IMR-90 (cell line): Measurements from ENCODE around the gene BTBD9. TPM values are rescaled to one million over a fixed set of nuclear protein-coding genes. Genes with fewer than 3 reads are reported as not detected.

Source experiments
- ATAC-seq: fragments of 200-7000 bp; cut with Tn5 transposase; 2 replicates; pipeline ENCODE4 v1.9.1; 2020; ENCODE audit warnings: low read depth, mild to moderate bottlenecking, moderate library complexity
- BruUV-seq: library from RNA; stranded (reverse); fragments of 400-500 nt; replicated peaks from 2 replicates; lab custom pipeline; 2021; lab: Mats Ljungman, UMichigan
- CTCF ChIA-PET: fragments of 300-600 bp; formaldehyde crosslinking; extraction: SDS; loops from one replicate; lab custom pipeline; 2021; ENCODE audit warnings: antibody characterized with exemption; lab: Yijun Ruan, JAX
- POLR2A ChIA-PET: fragments of 300-600 bp; sonication (Branson Sonifier 250); formaldehyde crosslinking; loops from one replicate; lab custom pipeline; 2022; ENCODE audit warnings: antibody characterized with exemption; ENCODE audit not compliant: unreplicated experiment; lab: Charles Lee
- DNase-seq: peaks from one replicate; pipeline ENCODE4 v3.0.0; 2013
- H2AFZ ChIP-seq: replicated peaks from 2 replicates; pipeline ENCODE3; 2013; ENCODE audit warnings: low read length, mild to moderate bottlenecking; ENCODE audit not compliant: poor library complexity
- H2AK5ac ChIP-seq: 2 replicates; pipeline ENCODE4 v1.6.1; 2013; ENCODE audit warnings: low read depth, low read length, inconsistent platforms
- H2AK9ac ChIP-seq: replicated peaks from 2 replicates; pipeline ENCODE3; 2013; ENCODE audit warnings: mild to moderate bottlenecking, low read depth, low read length, moderate library complexity; ENCODE audit not compliant: poor library complexity
- H2BK120ac ChIP-seq: 2 replicates; pipeline ENCODE4 v1.6.1; 2013; ENCODE audit warnings: low read depth, low read length, inconsistent platforms
- H2BK15ac ChIP-seq: 3 replicates; pipeline ENCODE4 v1.6.1; 2013; ENCODE audit warnings: low read depth, low read length, inconsistent platforms
- H2BK20ac ChIP-seq: 2 replicates; pipeline ENCODE4 v1.6.1; 2013; ENCODE audit warnings: low read depth, mild to moderate bottlenecking, inconsistent platforms, low read length, moderate library complexity
- H2BK5ac ChIP-seq: 2 replicates; pipeline ENCODE4 v1.6.1; 2013; ENCODE audit warnings: mild to moderate bottlenecking, low read depth, low read length, inconsistent platforms; ENCODE audit not compliant: poor library complexity, severe bottlenecking
- H3K14ac ChIP-seq: replicated peaks from 2 replicates; pipeline ENCODE4 v1.6.1; 2013; ENCODE audit warnings: low read depth, low read length, inconsistent platforms
- H3K18ac ChIP-seq: 2 replicates; pipeline ENCODE4 v1.6.1; 2013; ENCODE audit warnings: low read depth, low read length, control low read depth
- H3K23ac ChIP-seq: 2 replicates; pipeline ENCODE4 v1.6.1; 2013; ENCODE audit warnings: low read depth, low read length, inconsistent platforms
- H3K27ac ChIP-seq: 2 replicates; pipeline ENCODE4 v1.5.1; 2013; ENCODE audit warnings: mild to moderate bottlenecking, control low read depth, low read length; ENCODE audit not compliant: insufficient read depth
- H3K27me3 ChIP-seq: 2 replicates; pipeline ENCODE4 v1.6.1; 2013; ENCODE audit warnings: low read length; ENCODE audit not compliant: control insufficient read depth, insufficient read depth
- H3K36me3 ChIP-seq: 2 replicates; pipeline ENCODE4 v1.6.1; 2013; ENCODE audit warnings: low read length, mixed read lengths; ENCODE audit not compliant: control insufficient read depth, insufficient read depth
- H3K4ac ChIP-seq: 2 replicates; pipeline ENCODE4 v1.6.1; 2013; ENCODE audit warnings: low read depth, low read length, inconsistent platforms
- H3K4me1 ChIP-seq: 2 replicates; pipeline ENCODE4 v1.6.1; 2013; ENCODE audit warnings: low read length, mixed read lengths; ENCODE audit not compliant: control insufficient read depth, insufficient read depth
- H3K4me2 ChIP-seq: 2 replicates; pipeline ENCODE4 v1.6.1; 2013; ENCODE audit warnings: low read depth, mild to moderate bottlenecking, control low read depth, low read length, moderate library complexity
- H3K4me3 ChIP-seq: 2 replicates; pipeline ENCODE4 v1.5.1; 2013; ENCODE audit warnings: low read depth, mild to moderate bottlenecking, control low read depth, low read length, moderate library complexity; ENCODE audit not compliant: insufficient read depth
- H3K56ac ChIP-seq: 2 replicates; pipeline ENCODE4 v1.6.1; 2013; ENCODE audit warnings: low read length, inconsistent platforms; ENCODE audit not compliant: insufficient read depth; ENCODE audit errors: extremely low read depth
- H3K79me1 ChIP-seq, 2 experiments: 2 replicates each; pipeline ENCODE4 v1.6.1; 2013; ENCODE audit warnings: low read length in 2 of 2, inconsistent platforms in 1 of 2, low read depth in 1 of 2
- H3K9ac ChIP-seq: 2 replicates; pipeline ENCODE4 v1.6.1; 2013; ENCODE audit warnings: low read depth, low read length, control low read depth
- H3K9me1 ChIP-seq: 2 replicates; pipeline ENCODE4 v1.6.1; 2013; ENCODE audit warnings: low read length, inconsistent platforms; ENCODE audit not compliant: insufficient read depth
- H3K9me3 ChIP-seq: 2 replicates; pipeline ENCODE4 v1.6.1; 2013; ENCODE audit warnings: low read length; ENCODE audit not compliant: control insufficient read depth, insufficient read depth
- H4K20me1 ChIP-seq: 2 replicates; pipeline ENCODE4 v1.6.1; 2013; ENCODE audit warnings: low read length, inconsistent platforms; ENCODE audit not compliant: insufficient read depth
- H4K5ac ChIP-seq: 2 replicates; pipeline ENCODE4 v1.6.1; 2013; ENCODE audit warnings: mild to moderate bottlenecking, low read depth, low read length, control low read depth
- H4K8ac ChIP-seq, 2 experiments: 2 replicates each; pipeline ENCODE4 v1.6.1; 2013; ENCODE audit warnings: low read depth in 2 of 2, low read length in 2 of 2, control low read depth in 1 of 2, inconsistent platforms in 1 of 2
- H4K91ac ChIP-seq: 2 replicates; pipeline ENCODE4 v1.6.1; 2013; ENCODE audit warnings: low read depth, low read length, inconsistent platforms; ENCODE audit not compliant: insufficient read depth
- CEBPB ChIP-seq: IDR thresholded peaks from 2 replicates; pipeline ENCODE4 v1.6.1; 2012; ENCODE audit warnings: low read depth, low read length, improper control_type of control experiment
- CHD1 ChIP-seq: IDR thresholded peaks from 2 replicates; pipeline ENCODE4 v1.6.1; 2012; ENCODE audit warnings: low read depth, low read length, improper control_type of control experiment
- FOS ChIP-seq: fragments of 150-350 bp; IDR thresholded peaks from 2 replicates; pipeline ENCODE4 v1.6.1; 2016; ENCODE audit warnings: low read depth, low read length
- MAFK ChIP-seq: IDR thresholded peaks from 2 replicates; pipeline ENCODE4 v1.6.1; 2012; ENCODE audit warnings: low read depth, low read length, improper control_type of control experiment
- MAZ ChIP-seq: IDR thresholded peaks from 2 replicates; pipeline ENCODE4 v1.6.1; 2012; ENCODE audit warnings: low read depth, mild to moderate bottlenecking, low read length, improper control_type of control experiment, moderate library complexity, borderline replicate concordance
- MXI1 ChIP-seq: IDR thresholded peaks from 2 replicates; pipeline ENCODE4 v1.6.1; 2012; ENCODE audit warnings: low read depth, mild to moderate bottlenecking, low read length, moderate library complexity, borderline replicate concordance
- NFE2L2 ChIP-seq: fragments of 150-350 bp; IDR thresholded peaks from 2 replicates; pipeline ENCODE4 v1.6.1; 2016; ENCODE audit warnings: low read depth, mild to moderate bottlenecking, low read length
- POLR2A ChIP-seq: IDR thresholded peaks from 2 replicates; pipeline ENCODE4 v1.6.1; 2012; ENCODE audit warnings: mild to moderate bottlenecking, low read depth, low read length
- RCOR1 ChIP-seq: IDR thresholded peaks from 2 replicates; pipeline ENCODE4 v1.6.1; 2012; ENCODE audit warnings: mild to moderate bottlenecking, low read length, improper control_type of control experiment; ENCODE audit not compliant: insufficient replicate concordance
- SMC3 ChIP-seq: fragments of 150-350 bp; IDR thresholded peaks from 2 replicates; pipeline ENCODE4 v1.6.1; 2016; ENCODE audit warnings: low read depth, mild to moderate bottlenecking, antibody characterized with exemption, low read length, moderate library complexity
- WGBS, 2 experiments: methylation state at CpG; one replicate each; pipeline versions ENCODE4 v1.1.5 to v1.1.7; 2013; ENCODE audit warnings: missing lambda C conversion rate in 2 of 2; ENCODE audit not compliant: insufficient read length in 1 of 2; ENCODE audit errors: extremely low coverage in 2 of 2; 5-methylcytosine and 5-hydroxymethylcytosine counted together
- dilution Hi-C: fragments of 300-500 bp; cut with HindIII; formaldehyde crosslinking; loops from one replicate; pipeline ENCODE4 v1.14.3; 2018; ENCODE audit warnings: low sequenced_read_pairs; ENCODE audit not compliant: unreplicated experiment
- in situ Hi-C: fragments of 300-500 bp; cut with MboI; formaldehyde crosslinking; loops from 3 replicates; pipeline ENCODE4 v1.14.3; 2019; ENCODE audit warnings: low sequenced_read_pairs, inconsistent platforms, mixed read lengths
- intact Hi-C: fragments of 100-400 bp; cut with micrococcal nuclease; formaldehyde crosslinking; loops from 2 replicates; pipeline ENCODE4 v1.10.0; 2022
- polyA plus RNA-seq, 3 experiments: library from polyadenylated mRNA; depleted of rRNA; stranded (reverse); fragments of >200 nt; gene quantifications; 2 replicates each; pipeline ENCODE4 v1.2.3, GENCODE V29; 2012; ENCODE audit warnings: low replicate concordance in 1 of 3
- total RNA-seq: library from RNA; depleted of rRNA; stranded (reverse); fragments of >200 nt; gene quantifications from 2 replicates; pipeline ENCODE4 v1.2.3, GENCODE V29; 2012
- TF ChIP-seq, protein P1 (sequence below): fragments of 150-350 bp; IDR thresholded peaks from 2 replicates; pipeline ENCODE4 v1.6.1; 2016; ENCODE audit warnings: low read depth, mild to moderate bottlenecking, low read length, moderate library complexity, borderline replicate concordance
- TF ChIP-seq, protein P2 (sequence below): conservative IDR thresholded peaks from 2 replicates; pipeline ENCODE4 v1.5.1; 2012; ENCODE audit warnings: mild to moderate bottlenecking, low read depth, low read length, improper control_type of control experiment
- TF ChIP-seq, protein P3 (sequence below): fragments of 150-350 bp; IDR thresholded peaks from 2 replicates; pipeline ENCODE4 v1.6.1; 2017; ENCODE audit warnings: mild to moderate bottlenecking, antibody characterized with exemption, low read length, low read depth

BTBD9 gene
- total and polyA plus RNA-seq, 2 of the 4 experiments (the other 2 are of a cell fraction): 4.1 to 22.0 TPM

GRCh38 chr6:38599261-38599660 is 40.5 kb downstream of the BTBD9 start:
- ChIA-PET CTCF (interaction anchor here (0.6 kb wide), 1 partner anchor 282 kb away, joined by 3 read pairs; no protein-coding TSS in a partner anchor), POLR2A (no interaction called here)
- Histone ChIP-seq H3K9ac (no peak overlapping the region), H2BK20ac (no peak overlapping the region), H4K91ac (no peak overlapping the region), H3K4ac (no peak overlapping the region), H2AK9ac (no peak overlapping the region), H3K36me3 (no peaks in the 10 kb centered on the region), H2BK15ac (no peak overlapping the region), H3K23ac (no peak overlapping the region), H3K9me1 (peaks cover 2% of the 10 kb centered on the region; the same call in 1 of the 2 replicates), H2AK5ac (no peak overlapping the region), H3K79me1 (peaks cover 3 to 6% of the 10 kb centered on the region in 2 experiments; a peak in 1 of 4 replicates), H3K27me3 (no peaks in the 10 kb centered on the region), H2BK5ac (no peak overlapping the region), H3K18ac (no peak overlapping the region), H4K8ac (no peak overlapping the region), H3K4me1 (no peaks in the 10 kb centered on the region), H3K14ac (no peak overlapping the region), H3K4me2 (no peak overlapping the region), H4K5ac (no peak overlapping the region), H2BK120ac (no peak overlapping the region), H3K27ac (no peak overlapping the region), H3K56ac (no peak overlapping the region), H4K20me1 (no peaks in the 10 kb centered on the region), H3K4me3 (no peak overlapping the region), H2AFZ (no peak overlapping the region), H3K9me3 (no peaks in the 10 kb centered on the region)
- dilution Hi-C loops: no loop called here
- no CpG with 5 or more reads among the region's 5 CpGs for WGBS, 2 experiments
- TF ChIP-seq, protein P1, sequence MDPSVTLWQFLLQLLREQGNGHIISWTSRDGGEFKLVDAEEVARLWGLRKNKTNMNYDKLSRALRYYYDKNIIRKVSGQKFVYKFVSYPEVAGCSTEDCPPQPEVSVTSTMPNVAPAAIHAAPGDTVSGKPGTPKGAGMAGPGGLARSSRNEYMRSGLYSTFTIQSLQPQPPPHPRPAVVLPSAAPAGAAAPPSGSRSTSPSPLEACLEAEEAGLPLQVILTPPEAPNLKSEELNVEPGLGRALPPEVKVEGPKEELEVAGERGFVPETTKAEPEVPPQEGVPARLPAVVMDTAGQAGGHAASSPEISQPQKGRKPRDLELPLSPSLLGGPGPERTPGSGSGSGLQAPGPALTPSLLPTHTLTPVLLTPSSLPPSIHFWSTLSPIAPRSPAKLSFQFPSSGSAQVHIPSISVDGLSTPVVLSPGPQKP: no peak
- TF ChIP-seq CEBPB (no peak), FOS (no peak), MAZ (no peak), CHD1 (no peak), MAFK (no peak), RCOR1 (no peak), SMC3 (no peak), MXI1 (no peak), NFE2L2 (no peak), POLR2A (no peak)
- TF ChIP-seq, protein P2, sequence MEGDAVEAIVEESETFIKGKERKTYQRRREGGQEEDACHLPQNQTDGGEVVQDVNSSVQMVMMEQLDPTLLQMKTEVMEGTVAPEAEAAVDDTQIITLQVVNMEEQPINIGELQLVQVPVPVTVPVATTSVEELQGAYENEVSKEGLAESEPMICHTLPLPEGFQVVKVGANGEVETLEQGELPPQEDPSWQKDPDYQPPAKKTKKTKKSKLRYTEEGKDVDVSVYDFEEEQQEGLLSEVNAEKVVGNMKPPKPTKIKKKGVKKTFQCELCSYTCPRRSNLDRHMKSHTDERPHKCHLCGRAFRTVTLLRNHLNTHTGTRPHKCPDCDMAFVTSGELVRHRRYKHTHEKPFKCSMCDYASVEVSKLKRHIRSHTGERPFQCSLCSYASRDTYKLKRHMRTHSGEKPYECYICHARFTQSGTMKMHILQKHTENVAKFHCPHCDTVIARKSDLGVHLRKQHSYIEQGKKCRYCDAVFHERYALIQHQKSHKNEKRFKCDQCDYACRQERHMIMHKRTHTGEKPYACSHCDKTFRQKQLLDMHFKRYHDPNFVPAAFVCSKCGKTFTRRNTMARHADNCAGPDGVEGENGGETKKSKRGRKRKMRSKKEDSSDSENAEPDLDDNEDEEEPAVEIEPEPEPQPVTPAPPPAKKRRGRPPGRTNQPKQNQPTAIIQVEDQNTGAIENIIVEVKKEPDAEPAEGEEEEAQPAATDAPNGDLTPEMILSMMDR: no peak
- TF ChIP-seq, protein P3, sequence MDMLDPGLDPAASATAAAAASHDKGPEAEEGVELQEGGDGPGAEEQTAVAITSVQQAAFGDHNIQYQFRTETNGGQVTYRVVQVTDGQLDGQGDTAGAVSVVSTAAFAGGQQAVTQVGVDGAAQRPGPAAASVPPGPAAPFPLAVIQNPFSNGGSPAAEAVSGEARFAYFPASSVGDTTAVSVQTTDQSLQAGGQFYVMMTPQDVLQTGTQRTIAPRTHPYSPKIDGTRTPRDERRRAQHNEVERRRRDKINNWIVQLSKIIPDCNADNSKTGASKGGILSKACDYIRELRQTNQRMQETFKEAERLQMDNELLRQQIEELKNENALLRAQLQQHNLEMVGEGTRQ: no peak
- in situ Hi-C loops: no loop called here
- DNase-seq (no peak), ATAC-seq (no peak)
- BruUV-seq: no TSS peak
- intact Hi-C loops: no loop called here
